GM12878 (cell line): ENCODE measurements around the gene ENDOV.

Experiments used
- JUNB ChIP-seq: IDR thresholded peaks from 2 replicates; pipeline ENCODE4 v1.6.1; 2016; ENCODE audit warnings: antibody characterized with exemption, mild to moderate bottlenecking
- SMARCA5 ChIP-seq: fragments of 450-650 bp; IDR thresholded peaks from 2 replicates; pipeline ENCODE4 v1.6.1; 2017; ENCODE audit warnings: mild to moderate bottlenecking
- TF ChIP-seq, protein P1 (sequence below), 3 experiments: IDR thresholded peaks in 2 of 3; conservative IDR thresholded peaks in 1 of 3; 2 replicates each; pipeline ENCODE4 v1.5.1; 2011; ENCODE audit warnings: low read depth in 3 of 3, low read length in 3 of 3, mild to moderate bottlenecking in 3 of 3, control low read depth in 2 of 3, moderate library complexity in 2 of 3, inconsistent platforms in 1 of 3, mixed read lengths in 1 of 3; ENCODE audit not compliant: control insufficient read depth in 2 of 3, insufficient read depth in 1 of 3; ENCODE audit errors: extremely low read depth in 1 of 3

DNA sequence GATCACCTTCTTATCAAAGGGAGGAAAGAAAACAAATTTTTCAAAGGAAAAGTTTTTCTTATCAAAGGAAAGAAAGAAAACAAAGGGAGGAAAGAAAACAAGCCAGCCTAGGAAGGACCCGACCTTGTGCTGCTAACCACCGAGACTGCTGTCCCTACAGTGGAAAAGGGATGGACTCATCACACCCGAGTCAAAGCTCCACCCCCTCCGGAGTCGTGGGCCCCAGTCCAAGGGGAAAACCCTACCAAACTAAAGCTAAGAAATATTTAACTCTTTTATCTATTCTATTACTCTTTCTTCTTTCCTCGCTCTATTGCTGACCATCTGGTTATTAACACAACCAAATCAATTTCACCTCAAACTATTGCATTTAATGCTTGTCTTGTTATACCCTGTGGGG lies 6.1 kb upstream of the ENDOV start:
- TF ChIP-seq SMARCA5: no peak
- TF ChIP-seq, protein P1, sequence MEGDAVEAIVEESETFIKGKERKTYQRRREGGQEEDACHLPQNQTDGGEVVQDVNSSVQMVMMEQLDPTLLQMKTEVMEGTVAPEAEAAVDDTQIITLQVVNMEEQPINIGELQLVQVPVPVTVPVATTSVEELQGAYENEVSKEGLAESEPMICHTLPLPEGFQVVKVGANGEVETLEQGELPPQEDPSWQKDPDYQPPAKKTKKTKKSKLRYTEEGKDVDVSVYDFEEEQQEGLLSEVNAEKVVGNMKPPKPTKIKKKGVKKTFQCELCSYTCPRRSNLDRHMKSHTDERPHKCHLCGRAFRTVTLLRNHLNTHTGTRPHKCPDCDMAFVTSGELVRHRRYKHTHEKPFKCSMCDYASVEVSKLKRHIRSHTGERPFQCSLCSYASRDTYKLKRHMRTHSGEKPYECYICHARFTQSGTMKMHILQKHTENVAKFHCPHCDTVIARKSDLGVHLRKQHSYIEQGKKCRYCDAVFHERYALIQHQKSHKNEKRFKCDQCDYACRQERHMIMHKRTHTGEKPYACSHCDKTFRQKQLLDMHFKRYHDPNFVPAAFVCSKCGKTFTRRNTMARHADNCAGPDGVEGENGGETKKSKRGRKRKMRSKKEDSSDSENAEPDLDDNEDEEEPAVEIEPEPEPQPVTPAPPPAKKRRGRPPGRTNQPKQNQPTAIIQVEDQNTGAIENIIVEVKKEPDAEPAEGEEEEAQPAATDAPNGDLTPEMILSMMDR (IDR thresholded peaks at IDR 0.05 in 2 of 3, conservative IDR thresholded peaks at IDR 0.05 in 1 of 3; ENCODE audit: control insufficient read depth in 2 of 3, extremely low read depth in 1 of 3, insufficient read depth in 1 of 3, low read depth in 3 of 3, low read length in 3 of 3): no peak
- no peak for TF ChIP-seq JUNB
